Measurements from ENCODE around the gene UCMA.

GRCh38 chr10:13234172-13234571 lies at the start of gene UCMA:
- TF ChIP-seq POLR2A (IDR thresholded peaks at IDR 0.05; ENCODE audit: low read depth, low read length) (no peak), POLR2AphosphoS5 (IDR thresholded peaks at IDR 0.05; ENCODE audit: low read depth, low read length) (no peak), TAF1 (IDR thresholded peaks at IDR 0.05; ENCODE audit: low read depth, low read length) (no peak), SPI1 (IDR thresholded peaks at IDR 0.05; ENCODE audit: low read depth, low read length) (no peak), PAX5 (IDR thresholded peaks at IDR 0.05; ENCODE audit: insufficient read depth, low read length, severe bottlenecking) (no peak), POU2F2 (IDR thresholded peaks at IDR 0.05; ENCODE audit: low read depth, low read length) (no peak)

Measured in GM12891 (cell line).